ENCODE data around the gene IGSF23. TPM values are rescaled to one million over a fixed set of nuclear protein-coding genes. Genes with fewer than 3 reads are reported as not detected.

The IGSF23 gene
- total RNA-seq, 1 experiment from 2014 or later, result not detected

GRCh38 chr19:44641501-44642265 lies 28.3 kb downstream of the IGSF23 start:
- DNase-seq (ENCODE audit: low read depth), result no peak

- DNase-seq (ENCODE audit: low read depth), result no peak
These were observed 29.0 kb downstream of the IGSF23 start for GRCh38 chr19:44642377-44642776.

- DNase-seq (ENCODE audit: low read depth), result peak; percentile 93
These were observed 30.4 kb downstream of the IGSF23 start, which contains the start of gene PVR for GRCh38 chr19:44643605-44644401. PVR (plus strand) TSS chr19:44643910; CDS start chr19:44644097, 187 bp downstream.

- DNase-seq (ENCODE audit: low read depth), result peak; percentile 65
These were observed 31.1 kb downstream of the IGSF23 start for GRCh38 chr19:44644402-44645016.

- no peak for DNase-seq (ENCODE audit: low read depth)
These were observed 32.2 kb downstream of the IGSF23 start for GRCh38 chr19:44645407-44646048.

GRCh38 chr19:44646049-44646416 lies 32.7 kb downstream of the IGSF23 start:
- no peak for DNase-seq (ENCODE audit: low read depth)

GRCh38 chr19:44647144-44647543 lies 33.8 kb downstream of the IGSF23 start:
- DNase-seq (ENCODE audit: low read depth), result no peak

- DNase-seq (ENCODE audit: low read depth), result no peak
These were observed 35.4 kb downstream of the IGSF23 start for GRCh38 chr19:44648631-44649251.

- no peak for DNase-seq (ENCODE audit: low read depth)
These were observed 36.3 kb downstream of the IGSF23 start for GRCh38 chr19:44649578-44650145.

- DNase-seq (ENCODE audit: low read depth), result no peak
These were observed 40.0 kb downstream of the IGSF23 start for GRCh38 chr19:44653343-44653742.

GRCh38 chr19:44653977-44654774 lies 40.8 kb downstream of the IGSF23 start:
- peak; percentile 76 for DNase-seq (ENCODE audit: low read depth)

- DNase-seq (ENCODE audit: low read depth), result peak; percentile 70
These were observed 44.0 kb downstream of the IGSF23 start for GRCh38 chr19:44657211-44657921.

- no peak for DNase-seq (ENCODE audit: low read depth)
These were observed 44.8 kb downstream of the IGSF23 start for GRCh38 chr19:44658069-44658733.

GRCh38 chr19:44660081-44660480 lies 46.7 kb downstream of the IGSF23 start:
- DNase-seq (ENCODE audit: low read depth), result no peak

GRCh38 chr19:44661205-44661604 lies 47.8 kb downstream of the IGSF23 start:
- DNase-seq (ENCODE audit: low read depth), result no peak

- DNase-seq (ENCODE audit: low read depth), result no peak
These were observed 48.5 kb downstream of the IGSF23 start for GRCh38 chr19:44661904-44662303.

- DNase-seq (ENCODE audit: low read depth), result no peak
These were observed 49.5 kb downstream of the IGSF23 start for GRCh38 chr19:44662691-44663385.

GRCh38 chr19:44663996-44664395 lies 50.6 kb downstream of the IGSF23 start:
- no peak for DNase-seq (ENCODE audit: low read depth)

- DNase-seq (ENCODE audit: low read depth), result no peak
These were observed 51.6 kb downstream of the IGSF23 start for GRCh38 chr19:44664976-44665375.
